Measurements from ENCODE around the gene FMN2.

FMN2 gene

DNA sequence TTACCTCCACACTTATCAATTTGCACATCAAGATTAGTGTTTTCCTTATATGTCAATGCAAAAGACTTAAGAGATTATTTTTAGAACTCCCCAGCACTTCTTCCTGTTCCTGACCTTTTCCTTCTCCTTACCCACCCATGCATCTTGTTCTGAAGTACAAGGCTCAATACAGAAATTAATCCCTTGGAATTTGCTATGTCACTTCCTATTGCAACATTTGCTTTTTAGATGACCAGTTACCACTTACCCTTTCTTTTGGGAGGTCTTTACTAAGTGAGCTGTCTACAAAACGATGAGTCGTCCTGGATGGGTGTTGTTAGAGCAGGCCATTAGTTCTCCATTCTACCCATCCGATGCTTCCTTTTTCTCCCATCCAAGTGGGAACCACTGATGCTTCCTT lies 221.2 kb downstream of the FMN2 start:
- TF ChIP-seq ZNF565 (CRISPR knock-in tag; conservative IDR thresholded peaks at IDR 0.05; ENCODE audit: low read depth) = no peak
- no peak for TF ChIP-seq SNAI2 (CRISPR knock-in tag; IDR thresholded peaks at IDR 0.05)
- TF ChIP-seq TOX (CRISPR knock-in tag; IDR thresholded peaks at IDR 0.05; ENCODE audit: borderline replicate concordance) = peak; percentile 37; the same call in 1 of the 2 replicates
- no peak for TF ChIP-seq ZFP3 (CRISPR knock-in tag; IDR thresholded peaks at IDR 0.05)
- ATAC-seq = peak; percentile 49

DNA sequence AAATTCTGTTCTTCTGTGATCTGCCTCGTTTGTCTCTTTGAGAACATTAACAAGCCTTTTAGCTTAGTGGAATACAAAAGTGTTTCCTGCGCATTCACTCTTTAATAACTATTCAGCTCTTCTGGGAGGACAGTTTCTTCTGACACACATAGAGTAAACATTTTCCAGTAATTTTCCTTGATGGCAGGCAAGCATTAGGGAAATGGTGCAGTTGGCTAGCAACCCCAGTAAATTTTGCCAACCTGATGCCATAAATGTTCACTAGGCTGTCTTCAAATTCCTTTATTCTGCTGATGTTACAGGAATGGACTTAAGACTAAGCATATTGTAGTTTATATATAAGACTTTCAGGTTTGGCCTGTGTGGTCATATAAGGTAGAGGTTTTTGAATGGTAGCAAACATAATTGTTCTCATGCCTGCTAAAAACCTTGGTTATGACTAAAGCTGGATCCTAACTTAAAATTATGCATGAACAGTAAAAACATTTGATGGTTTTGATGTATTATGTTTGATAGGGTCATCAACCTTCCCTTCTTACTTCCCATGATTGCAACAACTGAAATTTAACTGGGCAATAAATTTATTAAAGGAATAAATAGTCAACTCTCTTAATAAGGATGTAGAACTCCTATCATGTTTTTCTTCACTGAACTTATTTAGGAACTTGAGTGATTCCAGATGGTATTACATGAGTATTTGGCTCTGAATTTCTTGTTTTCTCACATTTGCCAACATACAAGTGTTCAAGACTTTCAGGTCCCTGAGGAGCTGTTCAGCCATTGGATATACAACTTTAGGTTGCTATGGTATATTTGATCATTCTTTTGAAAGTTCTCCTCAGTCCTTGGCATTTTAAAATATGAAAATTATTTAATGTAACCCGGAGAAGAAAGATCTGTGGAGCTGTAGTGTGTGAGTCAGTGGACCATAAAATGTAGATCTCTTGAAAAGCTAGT lies 223.4 kb downstream of the FMN2 start:
- ATAC-seq = peak; percentile 52
- TF ChIP-seq ZC3H10 (CRISPR knock-in tag; IDR thresholded peaks at IDR 0.05) (peak; percentile 42; the same call in 1 of the 2 replicates), SNAI2 (CRISPR knock-in tag; IDR thresholded peaks at IDR 0.05) (no peak)

DNA sequence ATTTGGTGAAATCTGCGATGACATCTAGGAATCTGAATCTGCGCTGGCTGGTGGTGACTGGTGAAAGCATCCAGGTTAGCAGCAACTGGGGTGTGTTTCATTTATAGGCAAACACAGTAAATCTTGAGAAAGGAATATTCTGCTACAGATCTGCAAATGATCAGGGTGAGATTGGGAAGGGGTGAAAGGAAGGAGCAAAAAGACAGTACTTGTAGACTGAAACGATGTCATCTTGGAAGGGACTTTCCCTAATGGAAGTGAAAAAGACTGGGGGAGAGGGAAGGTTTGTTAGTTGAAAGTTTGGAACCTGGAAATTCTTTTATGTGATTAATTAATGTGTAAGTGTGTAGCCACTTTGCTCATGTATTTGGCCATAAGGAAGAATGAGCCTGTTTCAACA lies 228.3 kb downstream of the FMN2 start:
- ATAC-seq = no peak
- TF ChIP-seq TCF4 (CRISPR knock-in tag; IDR thresholded peaks at IDR 0.05; ENCODE audit: borderline replicate concordance) = no peak
- no peak for TF ChIP-seq ARNTL (CRISPR knock-in tag; IDR thresholded peaks at IDR 0.05; ENCODE audit: borderline replicate concordance, low read depth)
- TF ChIP-seq, protein P1, sequence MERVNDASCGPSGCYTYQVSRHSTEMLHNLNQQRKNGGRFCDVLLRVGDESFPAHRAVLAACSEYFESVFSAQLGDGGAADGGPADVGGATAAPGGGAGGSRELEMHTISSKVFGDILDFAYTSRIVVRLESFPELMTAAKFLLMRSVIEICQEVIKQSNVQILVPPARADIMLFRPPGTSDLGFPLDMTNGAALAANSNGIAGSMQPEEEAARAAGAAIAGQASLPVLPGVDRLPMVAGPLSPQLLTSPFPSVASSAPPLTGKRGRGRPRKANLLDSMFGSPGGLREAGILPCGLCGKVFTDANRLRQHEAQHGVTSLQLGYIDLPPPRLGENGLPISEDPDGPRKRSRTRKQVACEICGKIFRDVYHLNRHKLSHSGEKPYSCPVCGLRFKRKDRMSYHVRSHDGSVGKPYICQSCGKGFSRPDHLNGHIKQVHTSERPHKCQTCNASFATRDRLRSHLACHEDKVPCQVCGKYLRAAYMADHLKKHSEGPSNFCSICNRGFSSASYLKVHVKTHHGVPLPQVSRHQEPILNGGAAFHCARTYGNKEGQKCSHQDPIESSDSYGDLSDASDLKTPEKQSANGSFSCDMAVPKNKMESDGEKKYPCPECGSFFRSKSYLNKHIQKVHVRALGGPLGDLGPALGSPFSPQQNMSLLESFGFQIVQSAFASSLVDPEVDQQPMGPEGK (CRISPR knock-in tag; IDR thresholded peaks at IDR 0.05; ENCODE audit: borderline replicate concordance) = no peak
- no peak for TF ChIP-seq CSDC2 (CRISPR knock-in tag; IDR thresholded peaks at IDR 0.05)
- TF ChIP-seq RARB (CRISPR knock-in tag; IDR thresholded peaks at IDR 0.05) = no peak
- no peak for TF ChIP-seq GLIS3 (CRISPR knock-in tag; IDR thresholded peaks at IDR 0.05)
- no peak for TF ChIP-seq OSR1 (CRISPR knock-in tag; IDR thresholded peaks at IDR 0.05)
- TF ChIP-seq ZNF8 (CRISPR knock-in tag; IDR thresholded peaks at IDR 0.05) = no peak
- TF ChIP-seq, protein P2, sequence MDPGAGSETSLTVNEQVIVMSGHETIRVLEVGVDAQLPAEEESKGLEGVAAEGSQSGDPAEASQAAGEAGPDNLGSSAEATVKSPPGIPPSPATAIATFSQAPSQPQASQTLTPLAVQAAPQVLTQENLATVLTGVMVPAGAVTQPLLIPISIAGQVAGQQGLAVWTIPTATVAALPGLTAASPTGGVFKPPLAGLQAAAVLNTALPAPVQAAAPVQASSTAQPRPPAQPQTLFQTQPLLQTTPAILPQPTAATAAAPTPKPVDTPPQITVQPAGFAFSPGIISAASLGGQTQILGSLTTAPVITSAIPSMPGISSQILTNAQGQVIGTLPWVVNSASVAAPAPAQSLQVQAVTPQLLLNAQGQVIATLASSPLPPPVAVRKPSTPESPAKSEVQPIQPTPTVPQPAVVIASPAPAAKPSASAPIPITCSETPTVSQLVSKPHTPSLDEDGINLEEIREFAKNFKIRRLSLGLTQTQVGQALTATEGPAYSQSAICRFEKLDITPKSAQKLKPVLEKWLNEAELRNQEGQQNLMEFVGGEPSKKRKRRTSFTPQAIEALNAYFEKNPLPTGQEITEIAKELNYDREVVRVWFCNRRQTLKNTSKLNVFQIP (CRISPR knock-in tag; IDR thresholded peaks at IDR 0.05; ENCODE audit: borderline replicate concordance, low read depth) = no peak
- no peak for TF ChIP-seq ZC3H10 (CRISPR knock-in tag; IDR thresholded peaks at IDR 0.05)
- TF ChIP-seq ISL1 (CRISPR knock-in tag; IDR thresholded peaks at IDR 0.05) = no peak
- no peak for TF ChIP-seq ZFP30 (CRISPR knock-in tag; IDR thresholded peaks at IDR 0.05)
- TF ChIP-seq ZFP3 (CRISPR knock-in tag; IDR thresholded peaks at IDR 0.05) = no peak
- no peak for TF ChIP-seq ZNF565 (CRISPR knock-in tag; conservative IDR thresholded peaks at IDR 0.05; ENCODE audit: low read depth)
- TF ChIP-seq, protein P3, sequence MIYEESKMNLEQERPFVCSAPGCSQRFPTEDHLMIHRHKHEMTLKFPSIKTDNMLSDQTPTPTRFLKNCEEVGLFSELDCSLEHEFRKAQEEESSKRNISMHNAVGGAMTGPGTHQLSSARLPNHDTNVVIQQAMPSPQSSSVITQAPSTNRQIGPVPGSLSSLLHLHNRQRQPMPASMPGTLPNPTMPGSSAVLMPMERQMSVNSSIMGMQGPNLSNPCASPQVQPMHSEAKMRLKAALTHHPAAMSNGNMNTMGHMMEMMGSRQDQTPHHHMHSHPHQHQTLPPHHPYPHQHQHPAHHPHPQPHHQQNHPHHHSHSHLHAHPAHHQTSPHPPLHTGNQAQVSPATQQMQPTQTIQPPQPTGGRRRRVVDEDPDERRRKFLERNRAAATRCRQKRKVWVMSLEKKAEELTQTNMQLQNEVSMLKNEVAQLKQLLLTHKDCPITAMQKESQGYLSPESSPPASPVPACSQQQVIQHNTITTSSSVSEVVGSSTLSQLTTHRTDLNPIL (CRISPR knock-in tag; IDR thresholded peaks at IDR 0.05; ENCODE audit: low read depth) = no peak
- TF ChIP-seq BACH2 (CRISPR knock-in tag; IDR thresholded peaks at IDR 0.05; ENCODE audit: borderline replicate concordance) = no peak
- TF ChIP-seq, protein P4, sequence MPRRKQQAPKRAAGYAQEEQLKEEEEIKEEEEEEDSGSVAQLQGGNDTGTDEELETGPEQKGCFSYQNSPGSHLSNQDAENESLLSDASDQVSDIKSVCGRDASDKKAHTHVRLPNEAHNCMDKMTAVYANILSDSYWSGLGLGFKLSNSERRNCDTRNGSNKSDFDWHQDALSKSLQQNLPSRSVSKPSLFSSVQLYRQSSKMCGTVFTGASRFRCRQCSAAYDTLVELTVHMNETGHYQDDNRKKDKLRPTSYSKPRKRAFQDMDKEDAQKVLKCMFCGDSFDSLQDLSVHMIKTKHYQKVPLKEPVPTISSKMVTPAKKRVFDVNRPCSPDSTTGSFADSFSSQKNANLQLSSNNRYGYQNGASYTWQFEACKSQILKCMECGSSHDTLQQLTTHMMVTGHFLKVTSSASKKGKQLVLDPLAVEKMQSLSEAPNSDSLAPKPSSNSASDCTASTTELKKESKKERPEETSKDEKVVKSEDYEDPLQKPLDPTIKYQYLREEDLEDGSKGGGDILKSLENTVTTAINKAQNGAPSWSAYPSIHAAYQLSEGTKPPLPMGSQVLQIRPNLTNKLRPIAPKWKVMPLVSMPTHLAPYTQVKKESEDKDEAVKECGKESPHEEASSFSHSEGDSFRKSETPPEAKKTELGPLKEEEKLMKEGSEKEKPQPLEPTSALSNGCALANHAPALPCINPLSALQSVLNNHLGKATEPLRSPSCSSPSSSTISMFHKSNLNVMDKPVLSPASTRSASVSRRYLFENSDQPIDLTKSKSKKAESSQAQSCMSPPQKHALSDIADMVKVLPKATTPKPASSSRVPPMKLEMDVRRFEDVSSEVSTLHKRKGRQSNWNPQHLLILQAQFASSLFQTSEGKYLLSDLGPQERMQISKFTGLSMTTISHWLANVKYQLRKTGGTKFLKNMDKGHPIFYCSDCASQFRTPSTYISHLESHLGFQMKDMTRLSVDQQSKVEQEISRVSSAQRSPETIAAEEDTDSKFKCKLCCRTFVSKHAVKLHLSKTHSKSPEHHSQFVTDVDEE (CRISPR knock-in tag; IDR thresholded peaks at IDR 0.05) = no peak
- TF ChIP-seq SNAI2 (CRISPR knock-in tag; IDR thresholded peaks at IDR 0.05) = no peak
- no peak for TF ChIP-seq ZNF70 (CRISPR knock-in tag; IDR thresholded peaks at IDR 0.05)
- TF ChIP-seq PPARA (CRISPR knock-in tag; IDR thresholded peaks at IDR 0.05; ENCODE audit: borderline replicate concordance) = no peak
